Fibroblast of mammary gland (primary cell): Measurements from ENCODE around the gene LTK.

ENCODE experiments used
- DNase-seq: peaks from one replicate; pipeline ENCODE4 v3.0.0-alpha.2; 2010; ENCODE audit warnings: low read depth
- H3K4me3 ChIP-seq: 2 replicates; pipeline ENCODE4 v1.5.1; 2011; ENCODE audit warnings: low read depth, mild to moderate bottlenecking, low read length, moderate library complexity; ENCODE audit not compliant: control insufficient read depth
- CTCF ChIP-seq: conservative IDR thresholded peaks from 2 replicates; pipeline ENCODE4 v1.5.1; 2011; ENCODE audit warnings: low read depth, low read length, inconsistent platforms; ENCODE audit not compliant: control insufficient read depth, insufficient read depth

Gene LTK

DNA sequence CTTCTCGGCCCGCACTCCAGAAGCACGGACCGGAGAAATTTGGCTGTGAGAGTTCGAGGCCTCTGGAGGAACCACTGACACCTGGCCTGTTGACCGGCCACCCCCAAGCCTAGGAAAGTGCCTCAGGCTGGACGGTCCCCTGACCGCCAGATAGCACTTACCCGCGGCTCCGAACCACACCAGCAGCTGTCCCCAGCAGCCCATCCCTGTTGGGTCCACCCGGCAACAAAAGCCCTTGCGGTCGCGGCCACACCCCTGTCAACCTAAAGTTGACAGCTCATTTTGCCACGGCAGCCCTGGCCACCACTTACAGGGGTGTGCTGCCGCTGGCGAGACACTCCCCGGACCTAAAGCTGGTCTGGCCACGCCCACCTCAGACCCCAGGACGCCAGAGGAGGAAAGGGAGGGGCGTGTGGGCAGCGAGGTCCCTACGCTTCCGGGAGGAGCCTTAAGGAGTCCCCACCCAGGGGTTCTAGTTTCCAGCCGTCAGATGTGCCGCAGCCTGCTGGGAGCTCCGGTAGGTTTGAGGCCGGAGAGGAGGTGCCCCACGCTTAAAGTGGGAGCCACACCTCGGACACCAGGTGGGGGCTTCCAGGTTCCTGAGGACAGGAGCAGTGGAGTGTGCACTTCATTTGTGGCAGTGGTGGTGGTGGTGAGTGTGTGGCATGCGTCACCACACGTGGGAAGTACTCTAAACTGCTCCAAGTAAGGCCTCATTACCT is at the start of gene LTK:
Gene LTK (minus strand): TSS at position 322 of the 722 bp plus-strand sequence. CDS start 118 bp downstream, at position 204.
- H3K4me3 ChIP-seq, result peak within 1 kb of the TSS; percentile 12
- DNase-seq, result no peak
- TF ChIP-seq CTCF, result no peak

DNA sequence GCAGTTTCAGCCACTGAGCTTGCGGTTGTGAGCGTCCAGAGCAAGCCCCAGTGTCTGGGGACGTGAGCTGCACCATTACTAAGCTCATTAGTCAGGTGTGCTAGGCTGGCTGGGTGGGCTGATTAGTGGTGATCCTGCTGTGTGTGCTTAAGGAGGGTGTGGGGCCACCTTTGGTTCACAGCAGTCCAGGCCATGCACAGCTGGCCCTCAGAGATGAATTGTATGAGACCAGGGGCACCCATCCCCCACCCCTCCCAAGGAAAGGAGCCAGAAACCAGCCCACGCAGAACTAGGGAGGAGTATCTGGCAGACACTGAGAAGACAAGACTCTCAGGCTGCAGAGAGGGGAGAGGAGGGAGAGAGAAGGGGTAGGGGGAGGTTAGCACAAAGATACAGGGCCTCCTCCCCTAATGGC is 49.2 kb upstream of the LTK start:
- no peak for TF ChIP-seq CTCF
- no peak overlapping the region for H3K4me3 ChIP-seq
- no peak for DNase-seq

GRCh38 chr15:41562244-41562643 is 48.6 kb upstream of the LTK start:
- DNase-seq, result no peak
- no peak for TF ChIP-seq CTCF
- no peak overlapping the region for H3K4me3 ChIP-seq

- H3K4me3 ChIP-seq, result no peak overlapping the region
- TF ChIP-seq CTCF, result no peak
- peak; percentile 63 for DNase-seq
Measured at GRCh38 chr15:41561777-41562145, 48.1 kb upstream of the LTK start.

DNA sequence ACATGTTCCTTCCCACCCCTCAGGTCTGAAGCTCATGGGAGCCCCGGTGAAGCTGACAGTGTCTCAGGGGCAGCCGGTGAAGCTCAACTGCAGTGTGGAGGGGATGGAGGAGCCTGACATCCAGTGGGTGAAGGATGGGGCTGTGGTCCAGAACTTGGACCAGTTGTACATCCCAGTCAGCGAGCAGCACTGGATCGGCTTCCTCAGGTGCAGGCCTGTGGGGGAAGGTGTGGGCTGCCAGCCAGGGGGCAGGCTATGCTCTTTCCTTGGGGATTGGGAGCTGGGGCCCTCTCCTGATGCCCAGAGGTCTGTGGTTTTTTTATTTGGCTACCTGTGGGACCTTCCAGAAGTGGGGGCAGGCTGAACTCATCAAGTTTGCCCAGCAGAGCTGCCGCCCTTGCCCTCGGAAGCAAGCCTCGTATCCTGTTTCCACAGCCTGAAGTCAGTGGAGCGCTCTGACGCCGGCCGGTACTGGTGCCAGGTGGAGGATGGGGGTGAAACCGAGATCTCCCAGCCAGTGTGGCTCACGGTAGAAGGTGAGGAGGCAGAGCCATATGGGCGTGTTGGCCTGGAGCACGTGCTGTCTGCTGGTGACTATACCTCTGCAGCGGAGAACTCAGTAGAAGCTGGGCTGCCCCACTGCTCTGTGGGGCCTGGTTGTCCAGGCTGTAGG is 47.6 kb upstream of the LTK start:
- DNase-seq, result no peak
- TF ChIP-seq CTCF, result no peak
- H3K4me3 ChIP-seq, result no peak overlapping the region

DNA sequence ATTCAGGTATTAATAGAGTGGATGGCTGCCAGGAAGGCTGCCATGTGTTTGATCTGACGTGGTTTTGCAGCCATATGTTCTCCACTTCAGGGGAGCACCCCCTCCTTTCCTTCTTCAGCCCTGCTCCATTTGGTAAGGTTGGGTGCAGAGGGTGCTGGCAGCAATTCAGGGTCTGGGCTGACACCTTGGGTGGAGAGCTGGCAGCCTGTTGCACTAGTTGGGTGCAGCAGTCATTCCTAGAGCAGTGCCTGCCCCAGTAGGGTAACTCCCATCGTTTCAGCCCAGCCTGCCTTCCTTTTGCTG is 46.9 kb upstream of the LTK start:
- TF ChIP-seq CTCF, result no peak
- no peak for DNase-seq
- H3K4me3 ChIP-seq, result no peak overlapping the region
